HG03565 (cell line): ENCODE results near the gene PSAPL1.

Experiments used
- ATAC-seq: cut with Tn5 transposase; IDR thresholded peaks from one replicate; pipeline ENCODE4 v1.9.1; 2021; ENCODE audit warnings: mild to moderate bottlenecking, moderate library complexity; ENCODE audit not compliant: unreplicated experiment

The PSAPL1 gene

GRCh38 chr4:7434766-7435150 is at the start of gene PSAPL1:
Gene PSAPL1 (minus strand): TSS chr4:7434930. CDS start chr4:7434879, 51 bp downstream.
- ATAC-seq = no peak

GRCh38 chr4:7481227-7481626 is 46.5 kb upstream of the PSAPL1 start:
- no peak for ATAC-seq

GRCh38 chr4:7480423-7480822 is 45.7 kb upstream of the PSAPL1 start:
- ATAC-seq = no peak

GRCh38 chr4:7478665-7479064 is 43.9 kb upstream of the PSAPL1 start:
- ATAC-seq = no peak

- ATAC-seq = no peak
Measured at GRCh38 chr4:7477695-7478094, 43.0 kb upstream of the PSAPL1 start.

- ATAC-seq = no peak
Measured at GRCh38 chr4:7476820-7477219, 42.1 kb upstream of the PSAPL1 start.

GRCh38 chr4:7475207-7475606 is 40.5 kb upstream of the PSAPL1 start:
- no peak for ATAC-seq

- ATAC-seq = no peak
Measured at GRCh38 chr4:7474320-7474719, 39.6 kb upstream of the PSAPL1 start.

- no peak for ATAC-seq
Measured at GRCh38 chr4:7473081-7473480, 38.4 kb upstream of the PSAPL1 start.

- ATAC-seq = no peak
Measured at GRCh38 chr4:7472442-7473013, 37.8 kb upstream of the PSAPL1 start.

- ATAC-seq = no peak
Measured at GRCh38 chr4:7470522-7471128, 35.9 kb upstream of the PSAPL1 start.

GRCh38 chr4:7470111-7470510 is 35.4 kb upstream of the PSAPL1 start:
- ATAC-seq = no peak

GRCh38 chr4:7469023-7469422 is 34.3 kb upstream of the PSAPL1 start:
- ATAC-seq = no peak

GRCh38 chr4:7467471-7467870 is 32.7 kb upstream of the PSAPL1 start:
- ATAC-seq = no peak

- ATAC-seq = no peak
Measured at GRCh38 chr4:7466904-7467303, 32.2 kb upstream of the PSAPL1 start.

GRCh38 chr4:7466215-7466614 is 31.5 kb upstream of the PSAPL1 start:
- ATAC-seq = no peak

- no peak for ATAC-seq
Measured at GRCh38 chr4:7465017-7465416, 30.3 kb upstream of the PSAPL1 start.

- ATAC-seq = no peak
Measured at GRCh38 chr4:7464259-7464655, 29.5 kb upstream of the PSAPL1 start.

- no peak for ATAC-seq
Measured at GRCh38 chr4:7463566-7464258, 29.0 kb upstream of the PSAPL1 start.

GRCh38 chr4:7462509-7462971 is 27.8 kb upstream of the PSAPL1 start:
- no peak for ATAC-seq

GRCh38 chr4:7461230-7461629 is 26.5 kb upstream of the PSAPL1 start:
- no peak for ATAC-seq

GRCh38 chr4:7460566-7460965 is 25.8 kb upstream of the PSAPL1 start:
- ATAC-seq = no peak
